Hepatocyte (in vitro differentiated cells): ENCODE data around the gene ANKAR.

Source experiments
- EZH2 ChIP-seq: fragments of 200-600 bp; sonication (generic); IDR thresholded peaks from 2 replicates; pipeline ENCODE4 v1.6.1; 2016; ENCODE audit warnings: antibody characterized with exemption, mild to moderate bottlenecking, borderline replicate concordance
- EZH2phosphoT487 ChIP-seq: fragments of 200-600 bp; sonication (generic); IDR thresholded peaks from one replicate; pipeline ENCODE4 v1.6.1; 2018; ENCODE audit warnings: antibody characterized with exemption, mild to moderate bottlenecking, low read depth, moderate library complexity; ENCODE audit not compliant: unreplicated experiment, severe bottlenecking
- TF ChIP-seq, protein P1 (sequence below): fragments of 200-600 bp; sonication (generic); IDR thresholded peaks from 2 replicates; pipeline ENCODE4 v1.5.1; 2016; ENCODE audit warnings: antibody characterized with exemption, mild to moderate bottlenecking; ENCODE audit not compliant: poor library complexity

DNA sequence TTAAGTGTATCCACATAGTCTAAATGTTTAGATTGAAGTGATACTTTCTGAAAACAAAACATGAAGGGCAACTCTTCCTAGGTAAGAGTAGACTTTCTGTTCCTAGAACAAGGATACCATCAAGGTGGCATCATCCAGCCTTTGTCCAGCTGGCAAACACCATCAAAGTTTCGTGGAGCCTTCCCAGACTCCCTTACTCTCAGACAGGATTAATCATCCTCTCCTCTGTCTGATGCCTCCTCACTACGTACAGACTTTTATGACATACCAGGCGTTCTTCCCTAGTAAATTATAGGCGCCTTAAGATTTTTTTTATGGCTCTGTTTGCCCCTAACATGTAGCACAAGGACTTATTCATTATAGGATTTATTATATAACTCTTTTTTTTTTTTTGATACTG, 42.6 kb upstream of the ANKAR start:
- TF ChIP-seq, protein P1, sequence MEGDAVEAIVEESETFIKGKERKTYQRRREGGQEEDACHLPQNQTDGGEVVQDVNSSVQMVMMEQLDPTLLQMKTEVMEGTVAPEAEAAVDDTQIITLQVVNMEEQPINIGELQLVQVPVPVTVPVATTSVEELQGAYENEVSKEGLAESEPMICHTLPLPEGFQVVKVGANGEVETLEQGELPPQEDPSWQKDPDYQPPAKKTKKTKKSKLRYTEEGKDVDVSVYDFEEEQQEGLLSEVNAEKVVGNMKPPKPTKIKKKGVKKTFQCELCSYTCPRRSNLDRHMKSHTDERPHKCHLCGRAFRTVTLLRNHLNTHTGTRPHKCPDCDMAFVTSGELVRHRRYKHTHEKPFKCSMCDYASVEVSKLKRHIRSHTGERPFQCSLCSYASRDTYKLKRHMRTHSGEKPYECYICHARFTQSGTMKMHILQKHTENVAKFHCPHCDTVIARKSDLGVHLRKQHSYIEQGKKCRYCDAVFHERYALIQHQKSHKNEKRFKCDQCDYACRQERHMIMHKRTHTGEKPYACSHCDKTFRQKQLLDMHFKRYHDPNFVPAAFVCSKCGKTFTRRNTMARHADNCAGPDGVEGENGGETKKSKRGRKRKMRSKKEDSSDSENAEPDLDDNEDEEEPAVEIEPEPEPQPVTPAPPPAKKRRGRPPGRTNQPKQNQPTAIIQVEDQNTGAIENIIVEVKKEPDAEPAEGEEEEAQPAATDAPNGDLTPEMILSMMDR, result no peak
- TF ChIP-seq EZH2phosphoT487 (no peak), EZH2 (no peak)
